GM19455 (cell line): Measurements from ENCODE around the gene OR4D9.
"Not testable (repeated sequence)": the region's sequence is repeated elsewhere in the genome, so short reads cannot be mapped to it uniquely, and the experiment has no call there.

Experiments
- ATAC-seq: cut with Tn5 transposase; IDR thresholded peaks from one replicate; pipeline ENCODE4 v1.9.1; 2021; ENCODE audit not compliant: unreplicated experiment

OR4D9 gene

GRCh38 chr11:59510941-59511589 is at the start of gene OR4D9:
Gene OR4D9, plus strand, starts transcription at chr11:59511539. Its CDS starts 3,374 bp downstream, at chr11:59514913.
- ATAC-seq, result no peak

GRCh38 chr11:59463190-59463641 is 48.1 kb upstream of the OR4D9 start:
- no peak for ATAC-seq

GRCh38 chr11:59473015-59473414 is 38.3 kb upstream of the OR4D9 start, which contains the start of gene OR4D10:
Gene OR4D10, plus strand, starts transcription at chr11:59473315. Its CDS starts 4,115 bp downstream, at chr11:59477430.
- ATAC-seq, result no peak

- no peak for ATAC-seq
Observed at GRCh38 chr11:59475176-59475575, 36.2 kb upstream of the OR4D9 start.

- ATAC-seq, result no peak
Observed at GRCh38 chr11:59479906-59480305, 31.4 kb upstream of the OR4D9 start.

- no peak for ATAC-seq
Observed at GRCh38 chr11:59480359-59480758, 31.0 kb upstream of the OR4D9 start.

GRCh38 chr11:59501931-59502330 is 9.4 kb upstream of the OR4D9 start:
- ATAC-seq, result no peak

- no peak for ATAC-seq
Observed at GRCh38 chr11:59503276-59503675, 8.1 kb upstream of the OR4D9 start, which contains the start of gene OR4D11. Gene OR4D11, plus strand, starts transcription at chr11:59503576. Its CDS starts 0 bp downstream, at chr11:59503576.

GRCh38 chr11:59511675-59512074 is 336 bp downstream of the OR4D9 start:
- no peak for ATAC-seq

GRCh38 chr11:59520139-59520538 is 8.8 kb downstream of the OR4D9 start:
- not testable (repeated sequence) for ATAC-seq

GRCh38 chr11:59520741-59521140 is 9.4 kb downstream of the OR4D9 start:
- ATAC-seq, result no peak

- no peak for ATAC-seq
Observed at GRCh38 chr11:59523541-59523940, 12.2 kb downstream of the OR4D9 start.

GRCh38 chr11:59528711-59529110 is 17.4 kb downstream of the OR4D9 start:
- ATAC-seq, result no peak

- no peak for ATAC-seq
Observed at GRCh38 chr11:59532620-59533019, 21.3 kb downstream of the OR4D9 start.

- no peak for ATAC-seq
Observed at GRCh38 chr11:59534676-59535075, 23.3 kb downstream of the OR4D9 start.

- ATAC-seq, result no peak
Observed at GRCh38 chr11:59542142-59542810, 30.9 kb downstream of the OR4D9 start.

- not testable (repeated sequence) for ATAC-seq
Observed at GRCh38 chr11:59543713-59544112, 32.4 kb downstream of the OR4D9 start.

- ATAC-seq, result no peak
Observed at GRCh38 chr11:59544869-59545178, 33.5 kb downstream of the OR4D9 start.

GRCh38 chr11:59545179-59546020 is 34.1 kb downstream of the OR4D9 start:
- ATAC-seq, result no peak

- ATAC-seq, result not testable (repeated sequence)
Observed at GRCh38 chr11:59547605-59548308, 36.4 kb downstream of the OR4D9 start.

GRCh38 chr11:59548309-59548656 is 36.9 kb downstream of the OR4D9 start:
- no peak for ATAC-seq
